H9 (cell line): Measurements from ENCODE around the gene KLF13. TPM values are rescaled to one million over a fixed set of nuclear protein-coding genes. Genes with fewer than 3 reads are reported as not detected.

ENCODE experiments used
- DNase-seq: peaks from one replicate; pipeline ENCODE4 v3.0.0-alpha.2; 2017
- H2AFZ ChIP-seq: one replicate; pipeline ENCODE4 v1.6.1; 2013; ENCODE audit warnings: mild to moderate bottlenecking, low read length, control low read depth, moderate library complexity
- H2AK5ac ChIP-seq: 2 replicates; pipeline ENCODE4 v1.6.1; 2013; ENCODE audit warnings: low read length, control low read depth, mixed read lengths; ENCODE audit not compliant: insufficient read length
- H2BK120ac ChIP-seq: one replicate; pipeline ENCODE4 v1.6.1; 2013; ENCODE audit warnings: low read depth, mild to moderate bottlenecking, low read length, control low read depth, inconsistent platforms; ENCODE audit not compliant: poor library complexity, severe bottlenecking
- H2BK12ac ChIP-seq: 2 replicates; pipeline ENCODE4 v1.6.1; 2013; ENCODE audit warnings: low read length, control low read depth, mixed read lengths, low read depth; ENCODE audit not compliant: insufficient read length
- H2BK15ac ChIP-seq: 2 replicates; pipeline ENCODE4 v1.6.1; 2013; ENCODE audit warnings: low read depth, low read length, control low read depth
- H2BK20ac ChIP-seq: one replicate; pipeline ENCODE4 v1.6.1; 2013; ENCODE audit warnings: low read depth, mild to moderate bottlenecking, low read length, control low read depth, inconsistent platforms; ENCODE audit not compliant: poor library complexity, severe bottlenecking
- H2BK5ac ChIP-seq: 2 replicates; pipeline ENCODE4 v1.6.1; 2013; ENCODE audit warnings: low read length, control low read depth, mixed read lengths; ENCODE audit not compliant: insufficient read length
- H3K14ac ChIP-seq: 2 replicates; pipeline ENCODE4 v1.6.1; 2013; ENCODE audit warnings: low read length, control low read depth; ENCODE audit not compliant: insufficient read depth
- H3K18ac ChIP-seq: 2 replicates; pipeline ENCODE4 v1.6.1; 2013; ENCODE audit warnings: low read depth, mild to moderate bottlenecking, mixed read lengths, low read length, control low read depth; ENCODE audit not compliant: insufficient read length
- H3K23ac ChIP-seq: 2 replicates; pipeline ENCODE4 v1.6.1; 2013; ENCODE audit warnings: low read length, control low read depth, mixed read lengths, low read depth; ENCODE audit not compliant: insufficient read length
- H3K23me2 ChIP-seq: 2 replicates; pipeline ENCODE4 v1.6.1; 2013; ENCODE audit warnings: low read depth, mild to moderate bottlenecking, mixed read lengths, low read length, control low read depth; ENCODE audit not compliant: insufficient read length, poor library complexity, severe bottlenecking
- H3K27ac ChIP-seq: 2 replicates; pipeline ENCODE4 v1.5.1; 2013; ENCODE audit warnings: low read length, control low read depth, mixed read lengths, low read depth; ENCODE audit not compliant: insufficient read length
- H3K27me3 ChIP-seq: 2 replicates; pipeline ENCODE4 v1.6.1; 2013; ENCODE audit warnings: low read length, control low read depth, inconsistent platforms; ENCODE audit not compliant: insufficient read depth
- H3K4ac ChIP-seq: 2 replicates; pipeline ENCODE4 v1.6.1; 2013; ENCODE audit warnings: low read depth, mild to moderate bottlenecking, control low read depth, inconsistent platforms, low read length, moderate library complexity
- H3K4me1 ChIP-seq: 2 replicates; pipeline ENCODE4 v1.6.1; 2013; ENCODE audit warnings: low read length, control low read depth, inconsistent platforms; ENCODE audit not compliant: insufficient read depth
- H3K4me2 ChIP-seq: 2 replicates; pipeline ENCODE4 v1.6.1; 2013; ENCODE audit warnings: low read length, control low read depth, mixed read lengths; ENCODE audit not compliant: insufficient read length, insufficient read depth
- H3K56ac ChIP-seq: 2 replicates; pipeline ENCODE4 v1.6.1; 2013; ENCODE audit warnings: low read depth, mild to moderate bottlenecking, mixed read lengths, low read length, control low read depth; ENCODE audit not compliant: insufficient read length
- H3K79me1 ChIP-seq: 2 replicates; pipeline ENCODE4 v1.6.1; 2013; ENCODE audit warnings: low read depth, mild to moderate bottlenecking, moderate library complexity, low read length, control low read depth, inconsistent platforms; ENCODE audit not compliant: insufficient read depth, poor library complexity, severe bottlenecking
- H3K79me2 ChIP-seq: 2 replicates; pipeline ENCODE4 v1.6.1; 2013; ENCODE audit warnings: low read length, control low read depth, inconsistent platforms; ENCODE audit not compliant: insufficient read depth
- H3K9ac ChIP-seq: 2 replicates; pipeline ENCODE4 v1.6.1; 2013; ENCODE audit warnings: low read length, control low read depth, mixed read lengths; ENCODE audit not compliant: insufficient read length; ENCODE audit errors: extremely low read depth
- H3K9me3 ChIP-seq: one replicate; pipeline ENCODE4 v1.6.1; 2013; ENCODE audit warnings: low read depth, low read length, inconsistent platforms; ENCODE audit not compliant: control insufficient read depth
- H3T11ph ChIP-seq: one replicate; pipeline ENCODE4 v1.6.1; 2013; ENCODE audit warnings: mild to moderate bottlenecking, low read length, control low read depth, inconsistent platforms
- H4K20me1 ChIP-seq: one replicate; pipeline ENCODE4 v1.6.1; 2013; ENCODE audit not compliant: control insufficient read depth, insufficient read length, insufficient read depth
- H4K5ac ChIP-seq: 2 replicates; pipeline ENCODE4 v1.6.1; 2013; ENCODE audit warnings: low read depth, mild to moderate bottlenecking, mixed read lengths, low read length, control low read depth; ENCODE audit not compliant: insufficient read length
- H4K8ac ChIP-seq: replicated peaks from 2 replicates; pipeline ENCODE4 v1.6.1; 2013; ENCODE audit warnings: low read length, control low read depth, mixed read lengths, low read depth; ENCODE audit not compliant: insufficient read length
- H4K91ac ChIP-seq: 2 replicates; pipeline ENCODE4 v1.6.1; 2013; ENCODE audit warnings: low read depth, mild to moderate bottlenecking, moderate library complexity, mixed read lengths, low read length, control low read depth; ENCODE audit not compliant: insufficient read length
- H3K27ac Mint-ChIP-seq, 3 experiments: 2 replicates in 2 of 3; 3 replicates in 1 of 3; pipeline ENCODE4 v1.8.0; 2020 to 2021; ENCODE audit warnings: mixed read lengths in 3 of 3, mild to moderate bottlenecking in 1 of 3, moderate library complexity in 1 of 3
- H3K27me3 Mint-ChIP-seq: 2 replicates; pipeline ENCODE4 v1.8.0; 2021; ENCODE audit warnings: low read depth, mild to moderate bottlenecking, moderate library complexity, mixed read lengths
- H3K36me3 Mint-ChIP-seq, 3 experiments: 2 replicates in 2 of 3; 3 replicates in 1 of 3; pipeline ENCODE4 v1.8.0; 2020 to 2021; ENCODE audit warnings: low read depth in 3 of 3, mixed read lengths in 3 of 3; ENCODE audit not compliant: insufficient read depth in 1 of 3
- H3K4me1 Mint-ChIP-seq, 2 experiments: 2 replicates each; pipeline ENCODE4 v1.8.0; 2020; ENCODE audit warnings: mixed read lengths in 2 of 2
- H3K4me3 Mint-ChIP-seq, 2 experiments: 2 replicates in 1 of 2; 3 replicates in 1 of 2; pipeline ENCODE4 v1.8.0; 2020 to 2021; ENCODE audit warnings: mild to moderate bottlenecking in 2 of 2, mixed read lengths in 2 of 2, moderate library complexity in 1 of 2
- H3K9me3 Mint-ChIP-seq, 2 experiments: 2 replicates in 1 of 2; 3 replicates in 1 of 2; pipeline ENCODE4 v1.8.0; 2020; ENCODE audit warnings: mild to moderate bottlenecking in 2 of 2, mixed read lengths in 2 of 2, moderate library complexity in 1 of 2
- WGBS: extraction: QIAGEN DNeasy Blood & Tissue Kit; methylation state at CpG from one replicate; pipeline ENCODE4 v1.1.7; 2013; ENCODE audit warnings: missing lambda C conversion rate, low lambda C conversion rate, mixed read lengths; ENCODE audit not compliant: insufficient read length; ENCODE audit errors: extremely low coverage; 5-methylcytosine and 5-hydroxymethylcytosine counted together
- total RNA-seq: library from RNA; stranded (reverse); gene quantifications from 2 replicates; pipeline ENCODE4 v1.2.1, GENCODE V29; 2021
- TF ChIP-seq, protein P1 (sequence below): fragments of 200-600 bp; sonication (generic); conservative IDR thresholded peaks from 3 replicates; pipeline ENCODE4 v1.8.0; 2021; ENCODE audit warnings: antibody characterized with exemption, mild to moderate bottlenecking

KLF13 gene
- total RNA-seq, 1 experiment from 2014 or later = 33.4 TPM

DNA sequence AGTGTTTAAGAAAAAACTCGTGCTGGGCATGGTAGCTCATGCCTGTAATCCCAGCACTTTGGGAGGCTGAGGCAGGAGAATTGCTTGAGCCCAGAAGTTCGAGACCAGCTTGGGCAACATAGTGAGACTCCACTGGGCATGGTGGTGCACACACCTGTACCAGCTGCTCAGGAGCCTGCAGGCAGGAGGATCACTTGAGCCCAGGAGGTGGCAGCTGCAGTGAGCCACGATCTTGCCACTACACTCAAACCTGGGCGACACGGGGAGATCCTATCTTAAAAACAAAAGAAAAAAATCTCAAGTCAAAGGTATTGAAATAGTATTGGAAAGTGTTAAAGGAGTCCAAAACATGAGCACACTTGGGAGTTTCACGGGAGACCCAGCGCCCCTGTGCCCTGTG, 14.0 kb downstream of the KLF13 start:
- Histone ChIP-seq H3K9ac (no peak overlapping the region), H3K14ac (no peak overlapping the region), H2BK5ac (no peak overlapping the region), H2AK5ac (no peak overlapping the region), H4K5ac (no peak overlapping the region), H3K56ac (no peak overlapping the region), H3K23ac (no peak overlapping the region), H3T11ph (no peak overlapping the region), H3K4ac (no peak overlapping the region), H2BK20ac (no peak overlapping the region), H2BK15ac (no peak overlapping the region), H3K4me2 (no peak overlapping the region), H3K4me1 (no peaks in the 10 kb centered on the region), H3K23me2 (no peaks in the 10 kb centered on the region), H3K27me3 (no peaks in the 10 kb centered on the region), H3K27ac (no peak overlapping the region), H4K8ac (no peak overlapping the region), H3K18ac (no peak overlapping the region), H3K79me1 (no peaks in the 10 kb centered on the region), H2BK120ac (no peak overlapping the region), H4K20me1 (peaks cover 3% of the 10 kb centered on the region), H2BK12ac (no peak overlapping the region), H3K79me2 (peaks cover 11% of the 10 kb centered on the region; the same call in 1 of the 2 replicates), H3K9me3 (no peaks in the 10 kb centered on the region), H4K91ac (no peak overlapping the region), H2AFZ (no peak overlapping the region)
- H3K27me3 Mint-ChIP-seq = no peaks in the 10 kb centered on the region
- peak overlapping the region in 1 of 3 experiments; percentile 75; a peak in 2 of 7 replicates for H3K27ac Mint-ChIP-seq
- DNase-seq = no peak
- no peaks in the 10 kb centered on the region for H3K9me3 Mint-ChIP-seq
- no CpG with 5 or more reads among the region's 7 CpGs for WGBS
- TF ChIP-seq, protein P1, sequence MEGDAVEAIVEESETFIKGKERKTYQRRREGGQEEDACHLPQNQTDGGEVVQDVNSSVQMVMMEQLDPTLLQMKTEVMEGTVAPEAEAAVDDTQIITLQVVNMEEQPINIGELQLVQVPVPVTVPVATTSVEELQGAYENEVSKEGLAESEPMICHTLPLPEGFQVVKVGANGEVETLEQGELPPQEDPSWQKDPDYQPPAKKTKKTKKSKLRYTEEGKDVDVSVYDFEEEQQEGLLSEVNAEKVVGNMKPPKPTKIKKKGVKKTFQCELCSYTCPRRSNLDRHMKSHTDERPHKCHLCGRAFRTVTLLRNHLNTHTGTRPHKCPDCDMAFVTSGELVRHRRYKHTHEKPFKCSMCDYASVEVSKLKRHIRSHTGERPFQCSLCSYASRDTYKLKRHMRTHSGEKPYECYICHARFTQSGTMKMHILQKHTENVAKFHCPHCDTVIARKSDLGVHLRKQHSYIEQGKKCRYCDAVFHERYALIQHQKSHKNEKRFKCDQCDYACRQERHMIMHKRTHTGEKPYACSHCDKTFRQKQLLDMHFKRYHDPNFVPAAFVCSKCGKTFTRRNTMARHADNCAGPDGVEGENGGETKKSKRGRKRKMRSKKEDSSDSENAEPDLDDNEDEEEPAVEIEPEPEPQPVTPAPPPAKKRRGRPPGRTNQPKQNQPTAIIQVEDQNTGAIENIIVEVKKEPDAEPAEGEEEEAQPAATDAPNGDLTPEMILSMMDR = no peak
- no peaks in the 10 kb centered on the region; a peak in 1 of 7 replicates for H3K36me3 Mint-ChIP-seq
- peaks cover 43 to 49% of the 10 kb centered on the region in 2 experiments for H3K4me1 Mint-ChIP-seq
- no peak overlapping the region for H3K4me3 Mint-ChIP-seq
